Smooth muscle cell (in vitro differentiated cells): Measurements from ENCODE around the gene COPE. TPM values are rescaled to one million over a fixed set of nuclear protein-coding genes. Genes with fewer than 3 reads are reported as not detected.

Source experiments
- DNase-seq: peaks from one replicate; lab custom pipeline; 2025; ENCODE audit not compliant: unreplicated experiment; lab: John Stamatoyannopoulos, UW
- H2AFZ ChIP-seq: fragments of 200-600 bp; sonication (generic); 2 replicates; pipeline ENCODE4 v1.6.0; 2016; ENCODE audit warnings: antibody characterized with exemption, low read depth, mild to moderate bottlenecking
- H3F3A ChIP-seq: fragments of 200-600 bp; sonication (generic); 2 replicates; pipeline ENCODE4 v1.6.0; 2017; ENCODE audit warnings: antibody characterized with exemption, low read depth
- H3K27ac ChIP-seq: fragments of 200-600 bp; sonication (generic); 2 replicates; pipeline ENCODE4 v1.5.1; 2016; ENCODE audit warnings: low read depth, mild to moderate bottlenecking
- H3K27me3 ChIP-seq: fragments of 200-600 bp; sonication (generic); 2 replicates; pipeline ENCODE4 v1.6.1; 2016; ENCODE audit warnings: low read depth, mild to moderate bottlenecking
- H3K36me3 ChIP-seq: fragments of 200-600 bp; sonication (generic); 2 replicates; pipeline ENCODE4 v1.5.1; 2016; ENCODE audit warnings: low read depth
- H3K4me1 ChIP-seq: fragments of 200-600 bp; sonication (generic); 2 replicates; pipeline ENCODE4 v1.5.1; 2016; ENCODE audit warnings: low read depth
- H3K4me2 ChIP-seq: fragments of 200-600 bp; sonication (generic); 2 replicates; pipeline ENCODE4 v1.6.0; 2016; ENCODE audit warnings: mild to moderate bottlenecking
- H3K4me3 ChIP-seq: fragments of 200-600 bp; sonication (generic); 2 replicates; pipeline ENCODE4 v1.5.1; 2016; ENCODE audit warnings: mild to moderate bottlenecking
- H3K79me2 ChIP-seq: fragments of 200-600 bp; sonication (generic); 2 replicates; pipeline ENCODE4 v1.6.0; 2016; ENCODE audit warnings: low read depth, mild to moderate bottlenecking
- H3K9ac ChIP-seq: fragments of 200-600 bp; sonication (generic); 2 replicates; pipeline ENCODE4 v1.6.0; 2016; ENCODE audit warnings: low read depth
- H3K9me3 ChIP-seq: fragments of 200-600 bp; sonication (generic); replicated peaks from 2 replicates; pipeline ENCODE4 v1.5.1; 2016; ENCODE audit warnings: low read depth
- H4K20me1 ChIP-seq: fragments of 200-600 bp; sonication (generic); 2 replicates; pipeline ENCODE4 v1.6.0; 2016; ENCODE audit warnings: low read depth
- WGBS: methylation state at CpG from one replicate; pipeline ENCODE4 v1.1.7; 2016; ENCODE audit warnings: low lambda C conversion rate; 5-methylcytosine and 5-hydroxymethylcytosine counted together
- polyA plus RNA-seq: library from polyadenylated mRNA; unstranded; fragments of >200 nt; fragmentation: Nextera tagmentation; extraction: Ambion mirVana; gene quantifications from 2 replicates; pipeline ENCODE4 v1.2.1, GENCODE V29; 2016
- total RNA-seq: library from RNA; depleted of rRNA; stranded (reverse); fragments of >200 nt; gene quantifications from 2 replicates; pipeline ENCODE4 v1.2.3, GENCODE V29; 2014
- TF ChIP-seq, protein P1 (sequence below): fragments of 200-600 bp; sonication (generic); IDR thresholded peaks from 2 replicates; pipeline ENCODE4 v1.5.1; 2017; ENCODE audit warnings: borderline replicate concordance, mild to moderate bottlenecking, antibody characterized with exemption; ENCODE audit not compliant: insufficient read depth, poor library complexity, severe bottlenecking

Gene COPE
- total and polyA plus RNA-seq, 2 experiments from 2014 or later: 236 to 497 TPM

DNA sequence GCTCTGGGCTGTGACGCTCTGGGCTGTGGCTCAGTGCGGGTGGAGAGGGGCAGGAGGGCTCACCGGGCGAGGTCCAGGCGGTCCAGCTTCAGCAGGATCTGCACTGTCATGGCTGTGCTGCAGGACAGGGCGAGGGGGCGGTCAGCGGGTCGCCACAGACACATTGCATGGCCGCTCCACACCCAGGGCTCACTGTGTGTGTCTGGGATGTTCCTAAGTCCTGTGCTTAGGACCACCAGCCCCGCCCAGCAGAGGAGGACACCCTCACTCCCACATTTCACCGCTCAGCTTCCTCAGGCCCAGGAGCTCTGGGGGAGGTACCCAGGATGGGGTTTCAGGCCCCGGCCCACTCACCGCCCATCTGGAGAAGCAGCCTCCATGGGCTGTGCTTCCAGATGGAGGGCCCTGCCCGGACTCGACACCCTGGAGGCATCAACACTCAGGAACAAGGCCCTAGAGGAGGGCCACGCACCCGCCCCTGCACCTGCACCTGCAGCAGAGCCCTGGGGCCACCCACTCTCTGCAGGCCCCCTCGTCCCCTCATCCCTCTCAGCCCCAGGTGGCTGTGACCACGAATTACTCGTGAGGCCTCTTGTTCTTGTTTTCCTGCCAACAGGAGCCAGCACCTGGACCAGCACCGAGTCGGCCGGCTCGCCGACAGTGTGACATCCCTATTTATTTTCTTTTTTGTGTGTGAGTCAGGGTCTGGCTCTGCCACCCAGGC lies 13.5 kb downstream of the COPE start:
- DNase-seq: no peak
- Histone ChIP-seq H3K36me3 (no peaks in the 10 kb centered on the region), H3K9ac (no peak overlapping the region), H2AFZ (no peak overlapping the region), H3K27me3 (no peaks in the 10 kb centered on the region), H3K4me3 (no peak overlapping the region), H4K20me1 (peaks cover 59% of the 10 kb centered on the region), H3K79me2 (no peaks in the 10 kb centered on the region), H3K4me1 (no peaks in the 10 kb centered on the region), H3K27ac (no peak overlapping the region), H3K4me2 (no peak overlapping the region), H3F3A (no peaks in the 10 kb centered on the region), H3K9me3 (no peaks in the 10 kb centered on the region)
- WGBS: 97% methylated on average over 25 of the region's 26 CpGs
- TF ChIP-seq, protein P1, sequence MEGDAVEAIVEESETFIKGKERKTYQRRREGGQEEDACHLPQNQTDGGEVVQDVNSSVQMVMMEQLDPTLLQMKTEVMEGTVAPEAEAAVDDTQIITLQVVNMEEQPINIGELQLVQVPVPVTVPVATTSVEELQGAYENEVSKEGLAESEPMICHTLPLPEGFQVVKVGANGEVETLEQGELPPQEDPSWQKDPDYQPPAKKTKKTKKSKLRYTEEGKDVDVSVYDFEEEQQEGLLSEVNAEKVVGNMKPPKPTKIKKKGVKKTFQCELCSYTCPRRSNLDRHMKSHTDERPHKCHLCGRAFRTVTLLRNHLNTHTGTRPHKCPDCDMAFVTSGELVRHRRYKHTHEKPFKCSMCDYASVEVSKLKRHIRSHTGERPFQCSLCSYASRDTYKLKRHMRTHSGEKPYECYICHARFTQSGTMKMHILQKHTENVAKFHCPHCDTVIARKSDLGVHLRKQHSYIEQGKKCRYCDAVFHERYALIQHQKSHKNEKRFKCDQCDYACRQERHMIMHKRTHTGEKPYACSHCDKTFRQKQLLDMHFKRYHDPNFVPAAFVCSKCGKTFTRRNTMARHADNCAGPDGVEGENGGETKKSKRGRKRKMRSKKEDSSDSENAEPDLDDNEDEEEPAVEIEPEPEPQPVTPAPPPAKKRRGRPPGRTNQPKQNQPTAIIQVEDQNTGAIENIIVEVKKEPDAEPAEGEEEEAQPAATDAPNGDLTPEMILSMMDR: no peak

DNA sequence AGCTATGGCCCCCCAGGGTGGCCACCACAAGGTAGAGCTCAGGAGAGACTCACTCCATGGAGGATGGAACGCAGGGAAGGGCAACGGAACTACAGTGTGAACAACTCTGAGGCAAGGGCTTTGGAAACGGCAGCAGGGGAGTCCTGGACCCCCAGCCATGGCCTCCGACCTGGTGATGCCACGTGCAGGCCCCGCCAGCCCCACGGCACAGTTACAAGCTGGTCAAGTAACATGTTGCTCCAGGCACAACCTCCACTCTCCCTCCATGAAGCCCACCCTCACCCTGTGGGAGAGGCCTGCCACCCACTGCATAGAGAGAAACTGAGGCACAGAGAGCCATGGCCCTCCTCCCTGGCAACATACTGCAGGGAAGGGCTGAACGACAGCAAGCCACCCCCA lies 14.1 kb downstream of the COPE start:
- no peaks in the 10 kb centered on the region for H3F3A ChIP-seq
- WGBS: 98% methylated on average over 8 of the region's 8 CpGs
- H3K4me2 ChIP-seq: no peak overlapping the region
- TF ChIP-seq, protein P1: no peak
- H3K27ac ChIP-seq: no peak overlapping the region
- peaks cover 53% of the 10 kb centered on the region for H4K20me1 ChIP-seq
- no peaks in the 10 kb centered on the region for H3K36me3 ChIP-seq
- H3K27me3 ChIP-seq: no peaks in the 10 kb centered on the region
- no peaks in the 10 kb centered on the region for H3K9me3 ChIP-seq
- no peak overlapping the region for H2AFZ ChIP-seq
- H3K4me3 ChIP-seq: no peak overlapping the region
- no peaks in the 10 kb centered on the region for H3K79me2 ChIP-seq
- H3K4me1 ChIP-seq: no peaks in the 10 kb centered on the region
- DNase-seq: no peak
- H3K9ac ChIP-seq: no peak overlapping the region

DNA sequence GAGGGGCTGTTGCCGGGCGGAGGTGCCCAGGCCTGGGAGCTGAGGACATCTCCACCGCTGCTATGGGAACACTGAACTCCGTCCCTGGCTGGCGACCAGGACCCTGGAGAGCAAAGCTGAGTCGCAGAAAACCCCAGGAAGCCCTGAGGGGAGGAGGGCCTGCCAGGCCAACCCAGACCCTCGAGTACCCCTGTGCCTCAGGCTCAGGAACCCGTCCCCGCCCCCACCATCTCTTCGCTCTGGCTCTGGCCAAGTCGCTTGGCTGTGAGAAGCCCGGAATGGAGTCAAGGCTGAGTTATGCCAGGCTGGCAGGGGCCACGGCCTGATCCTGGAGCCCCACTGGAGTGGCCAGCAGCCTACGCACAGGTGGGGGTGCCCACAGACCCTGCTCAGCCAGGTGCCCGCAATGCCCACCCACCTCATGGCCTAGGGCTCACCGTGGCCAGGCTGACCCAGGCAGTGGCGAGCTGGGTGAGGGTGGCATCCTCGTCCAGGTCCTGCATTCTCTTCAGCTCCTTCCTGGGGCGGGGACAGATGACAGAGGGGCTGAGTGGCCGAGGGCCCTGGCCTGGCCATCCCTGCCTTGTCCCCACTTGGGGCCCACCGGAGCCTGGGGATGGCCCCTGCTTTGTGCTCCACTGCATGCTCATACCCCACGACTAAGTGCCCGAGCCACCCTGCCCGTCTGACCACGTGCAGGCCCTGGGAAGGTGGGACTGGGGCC lies 14.7 kb downstream of the COPE start:
- DNase-seq: no peak
- 99% methylated on average over 25 of the region's 25 CpGs for WGBS
- Histone ChIP-seq H3K36me3 (no peaks in the 10 kb centered on the region), H3F3A (no peaks in the 10 kb centered on the region), H3K27ac (no peak overlapping the region), H3K27me3 (no peaks in the 10 kb centered on the region), H3K79me2 (no peaks in the 10 kb centered on the region), H4K20me1 (peaks cover 52% of the 10 kb centered on the region), H3K4me3 (no peak overlapping the region), H3K9ac (no peak overlapping the region), H3K4me1 (no peaks in the 10 kb centered on the region), H3K4me2 (no peak overlapping the region), H3K9me3 (no peaks in the 10 kb centered on the region), H2AFZ (no peak overlapping the region)
- TF ChIP-seq, protein P1: no peak
